ENCODE measurements around the gene KDM8. TPM values are rescaled to one million over a fixed set of nuclear protein-coding genes. Genes with fewer than 3 reads are reported as not detected.

The KDM8 gene
- total RNA-seq, 1 donor from 2014 or later = 4.3 TPM

DNA sequence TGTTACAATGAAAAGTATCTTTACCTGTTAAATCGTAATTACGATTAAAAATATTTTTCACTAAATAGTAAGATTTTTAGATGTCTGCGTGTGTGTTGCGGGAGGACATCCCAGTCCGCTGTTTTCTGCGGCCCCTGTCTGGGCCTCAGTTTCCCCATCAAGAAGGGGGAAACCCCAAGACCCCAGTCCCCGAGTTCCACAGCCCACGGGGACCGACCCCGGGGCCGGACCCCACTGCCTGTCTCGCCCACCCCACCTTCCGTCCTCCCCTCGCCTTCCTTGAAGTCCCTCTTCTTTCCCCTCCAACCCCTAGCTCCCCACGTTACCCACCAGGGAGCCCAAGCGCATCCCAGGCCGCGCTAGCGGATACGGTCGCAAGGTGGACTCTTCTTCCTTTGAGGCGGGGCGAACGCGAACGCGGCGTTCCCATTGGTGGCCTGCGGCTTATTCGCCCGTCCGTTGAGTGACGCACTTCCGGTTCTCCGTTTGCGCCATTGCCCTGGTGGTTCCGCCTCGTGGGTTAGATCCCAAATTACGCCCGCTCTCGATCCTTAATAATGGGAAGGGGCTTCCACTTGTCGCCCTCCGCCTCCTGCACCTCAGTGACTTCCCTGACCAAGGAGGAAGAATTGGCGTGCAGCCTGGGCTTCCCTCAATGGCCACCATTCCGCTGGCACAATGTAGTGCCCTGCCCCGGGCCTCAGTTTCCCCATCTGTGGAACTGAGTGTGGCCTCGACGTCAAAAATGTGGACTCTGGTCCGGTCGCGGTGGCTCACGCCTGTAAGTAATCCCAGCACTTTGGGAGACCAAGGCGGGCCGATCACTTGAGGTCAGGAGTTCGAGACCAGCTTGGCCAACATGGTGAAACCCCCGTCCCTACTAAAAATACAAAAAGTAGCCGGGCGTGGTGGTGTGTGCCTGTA lies 65.3 kb downstream of the KDM8 start, which contains the start of gene NSMCE1:
Gene NSMCE1 (minus strand): TSS at position 397 of the 924 bp plus-strand sequence. CDS start 11,202 bp downstream, outside the sequence.
- no peaks in the 10 kb centered on the region for H3K27me3 ChIP-seq (ENCODE audit: insufficient read depth, low read length)
- H3K9me3 ChIP-seq (ENCODE audit: insufficient read depth, low read depth, low read length) = no peaks in the 10 kb centered on the region
- H3K4me1 ChIP-seq (ENCODE audit: insufficient read depth, low read length) = peaks cover 20% of the 10 kb centered on the region
- no peaks in the 10 kb centered on the region for H3K36me3 ChIP-seq (ENCODE audit: insufficient read depth, low read length)
- H3K36me3 Mint-ChIP-seq (ENCODE audit: low read depth, unreplicated experiment) = no peaks in the 10 kb centered on the region
- peak within 1 kb of the TSS; percentile 87 for H3K9ac ChIP-seq (ENCODE audit: low read length)
- peaks cover 9% of the 10 kb centered on the region for H3K79me2 ChIP-seq (ENCODE audit: insufficient read depth, low read length)
- H3K27ac Mint-ChIP-seq (ENCODE audit: unreplicated experiment) = peak within 1 kb of the TSS; percentile 83
- peak within 1 kb of the TSS; percentile 95 for H3K4me2 ChIP-seq (ENCODE audit: low read length)
- H3K27me3 Mint-ChIP-seq (ENCODE audit: low read depth, unreplicated experiment) = no peaks in the 10 kb centered on the region
- H2AFZ ChIP-seq (ENCODE audit: low read depth, low read length) = peak within 1 kb of the TSS; percentile 99
- peaks cover 2% of the 10 kb centered on the region for H3K9me3 Mint-ChIP-seq (ENCODE audit: unreplicated experiment)
- H4K20me1 ChIP-seq (ENCODE audit: insufficient read depth, low read length) = no peaks in the 10 kb centered on the region
- peaks cover 11% of the 10 kb centered on the region for H3K4me1 Mint-ChIP-seq (ENCODE audit: low read depth, unreplicated experiment)
- peak within 1 kb of the TSS; percentile 88 for H3K4me3 Mint-ChIP-seq (ENCODE audit: unreplicated experiment)
- H3K27ac ChIP-seq (ENCODE audit: low read depth, low read length) = peak within 1 kb of the TSS; percentile 86
- FAIRE-seq (no peak), DNase-seq (ENCODE audit: low read depth) (peak; percentile 89)
- TF ChIP-seq EZH2 (IDR thresholded peaks at IDR 0.05; ENCODE audit: insufficient read depth, low read length) = no peak
- TF ChIP-seq, protein P1, sequence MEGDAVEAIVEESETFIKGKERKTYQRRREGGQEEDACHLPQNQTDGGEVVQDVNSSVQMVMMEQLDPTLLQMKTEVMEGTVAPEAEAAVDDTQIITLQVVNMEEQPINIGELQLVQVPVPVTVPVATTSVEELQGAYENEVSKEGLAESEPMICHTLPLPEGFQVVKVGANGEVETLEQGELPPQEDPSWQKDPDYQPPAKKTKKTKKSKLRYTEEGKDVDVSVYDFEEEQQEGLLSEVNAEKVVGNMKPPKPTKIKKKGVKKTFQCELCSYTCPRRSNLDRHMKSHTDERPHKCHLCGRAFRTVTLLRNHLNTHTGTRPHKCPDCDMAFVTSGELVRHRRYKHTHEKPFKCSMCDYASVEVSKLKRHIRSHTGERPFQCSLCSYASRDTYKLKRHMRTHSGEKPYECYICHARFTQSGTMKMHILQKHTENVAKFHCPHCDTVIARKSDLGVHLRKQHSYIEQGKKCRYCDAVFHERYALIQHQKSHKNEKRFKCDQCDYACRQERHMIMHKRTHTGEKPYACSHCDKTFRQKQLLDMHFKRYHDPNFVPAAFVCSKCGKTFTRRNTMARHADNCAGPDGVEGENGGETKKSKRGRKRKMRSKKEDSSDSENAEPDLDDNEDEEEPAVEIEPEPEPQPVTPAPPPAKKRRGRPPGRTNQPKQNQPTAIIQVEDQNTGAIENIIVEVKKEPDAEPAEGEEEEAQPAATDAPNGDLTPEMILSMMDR (IDR thresholded peaks at IDR 0.05; ENCODE audit: insufficient read depth, low read depth, low read length) = no peak
- H3K4me3 ChIP-seq (ENCODE audit: insufficient read depth, low read depth, low read length) = peak within 1 kb of the TSS; percentile 77

DNA sequence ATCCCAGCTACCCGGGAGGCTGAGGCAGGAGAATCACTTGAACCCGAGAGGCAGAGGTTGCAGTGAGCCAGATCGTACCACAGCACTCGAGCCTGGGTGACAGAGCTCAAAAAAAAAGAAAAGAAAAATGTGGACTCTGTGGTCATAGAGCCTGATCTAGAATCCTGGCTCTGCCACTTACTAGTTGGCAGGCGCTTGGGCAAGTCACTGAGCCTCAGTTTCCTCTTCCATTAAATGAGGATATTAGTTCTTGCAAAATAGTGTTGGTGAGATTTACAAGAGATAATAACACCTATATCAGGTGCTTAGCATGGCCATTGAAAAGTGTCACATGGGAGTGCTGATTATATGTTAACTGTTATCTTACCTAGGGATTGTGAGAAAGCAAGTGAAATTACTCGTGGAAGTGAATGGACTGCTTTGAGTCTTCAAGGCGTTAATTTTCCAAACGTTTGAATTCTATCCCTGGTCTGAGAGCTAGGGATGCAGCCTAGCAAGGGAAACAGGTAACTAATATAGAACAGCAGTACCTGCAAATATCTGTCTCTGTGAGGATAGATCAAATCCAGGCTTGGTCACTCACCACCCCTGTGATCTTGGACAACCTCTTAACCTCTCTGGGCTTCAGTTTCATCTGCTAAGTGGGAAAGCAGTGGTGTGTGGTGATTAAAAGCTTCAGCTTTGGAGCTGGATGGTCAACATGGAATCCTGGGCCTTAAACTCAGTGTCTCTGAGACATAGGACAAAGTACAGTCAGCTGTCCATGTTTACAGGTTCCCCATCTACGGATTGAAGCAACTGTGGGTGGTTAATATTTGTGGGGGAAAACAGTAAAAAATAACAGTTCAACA lies 66.2 kb downstream of the KDM8 start:
- Mint-ChIP-seq H3K9me3 (ENCODE audit: unreplicated experiment) (peaks cover 2% of the 10 kb centered on the region), H3K4me1 (ENCODE audit: low read depth, unreplicated experiment) (peaks cover 13% of the 10 kb centered on the region), H3K27me3 (ENCODE audit: low read depth, unreplicated experiment) (no peaks in the 10 kb centered on the region), H3K27ac (ENCODE audit: unreplicated experiment) (no peak overlapping the region), H3K36me3 (ENCODE audit: low read depth, unreplicated experiment) (no peaks in the 10 kb centered on the region), H3K4me3 (ENCODE audit: unreplicated experiment) (peak overlapping the region; percentile 88)
- Histone ChIP-seq H4K20me1 (ENCODE audit: insufficient read depth, low read length) (no peaks in the 10 kb centered on the region), H3K9me3 (ENCODE audit: insufficient read depth, low read depth, low read length) (no peaks in the 10 kb centered on the region), H3K4me2 (ENCODE audit: low read length) (peak overlapping the region; percentile 95), H3K4me1 (ENCODE audit: insufficient read depth, low read length) (peaks cover 16% of the 10 kb centered on the region), H2AFZ (ENCODE audit: low read depth, low read length) (no peak overlapping the region), H3K27ac (ENCODE audit: low read depth, low read length) (no peak overlapping the region), H3K27me3 (ENCODE audit: insufficient read depth, low read length) (no peaks in the 10 kb centered on the region), H3K9ac (ENCODE audit: low read length) (peak overlapping the region; percentile 87), H3K79me2 (ENCODE audit: insufficient read depth, low read length) (peaks cover 9% of the 10 kb centered on the region), H3K36me3 (ENCODE audit: insufficient read depth, low read length) (no peaks in the 10 kb centered on the region), H3K4me3 (ENCODE audit: insufficient read depth, low read depth, low read length) (peak overlapping the region; percentile 77)
- FAIRE-seq (no peak), DNase-seq (ENCODE audit: low read depth) (no peak)
- TF ChIP-seq EZH2 (IDR thresholded peaks at IDR 0.05; ENCODE audit: insufficient read depth, low read length) = no peak
- TF ChIP-seq, protein P1 (IDR thresholded peaks at IDR 0.05; ENCODE audit: insufficient read depth, low read depth, low read length) = no peak
